Kidney (tissue), 14 donors: Measurements from ENCODE around the gene PFDN6. TPM values are rescaled to one million over a fixed set of nuclear protein-coding genes. Genes with fewer than 3 reads are reported as not detected.

ENCODE experiments used
- DNase-seq, 5 donors: peaks; one replicate each; pipeline ENCODE4 v3.0.0-alpha.2; 2013 to 2020
- FAIRE-seq: peaks from 2 replicates; lab custom pipeline; 2012; peaks lifted over from hg19 to GRCh38; lab: Jason Lieb, UNC
- H3K27ac ChIP-seq, 2 donors: one replicate each; pipeline ENCODE4 v1.7.0; 2013; ENCODE audit warnings: low read depth in 2 of 2, low read length in 2 of 2, inconsistent platforms in 1 of 2
- H3K27me3 ChIP-seq: one replicate; pipeline ENCODE4 v1.7.1; 2013; ENCODE audit warnings: low read length, inconsistent platforms; ENCODE audit not compliant: control insufficient read depth, insufficient read depth
- H3K36me3 ChIP-seq, 3 donors: one replicate each; pipeline versions ENCODE4 v1.7.0 to v1.7.1; 2013; ENCODE audit warnings: low read length in 3 of 3, control low read depth in 1 of 3, inconsistent platforms in 1 of 3; ENCODE audit not compliant: insufficient read depth in 3 of 3, control insufficient read depth in 2 of 3
- H3K4me1 ChIP-seq, 3 donors: one replicate each; pipeline versions ENCODE4 v1.7.0 to v1.7.1; 2013; ENCODE audit warnings: low read length in 3 of 3, inconsistent platforms in 1 of 3, low read depth in 1 of 3; ENCODE audit not compliant: control insufficient read depth in 2 of 3, insufficient read depth in 2 of 3
- H3K4me3 ChIP-seq, 3 donors: one replicate each; pipeline versions ENCODE4 v1.7.0 to v1.8.1; 2013; ENCODE audit warnings: low read length in 3 of 3, control low read depth in 1 of 3, inconsistent platforms in 1 of 3
- H3K9ac ChIP-seq, 3 donors: one replicate each; pipeline versions ENCODE4 v1.7.0 to v1.7.1; 2013; ENCODE audit warnings: low read length in 3 of 3, control low read depth in 1 of 3, inconsistent platforms in 1 of 3
- H3K9me3 ChIP-seq, 3 donors: one replicate each; pipeline versions ENCODE4 v1.7.0 to v1.7.1; 2013; ENCODE audit warnings: low read length in 3 of 3, control low read depth in 1 of 3, inconsistent platforms in 1 of 3; ENCODE audit not compliant: control insufficient read depth in 2 of 3, insufficient read depth in 1 of 3
- intact Hi-C: fragments of 100-400 bp; cut with DNase I; formaldehyde crosslinking; loops from one replicate; pipeline ENCODE4 v1.11.1; 2022
- polyA plus RNA-seq: library from polyadenylated mRNA; stranded (reverse); fragments of 350-450 nt; fragmentation: Illumina TruSeq; extraction: RNeasy Lipid Tissue Mini Kit (QIAGEN cat#74804); gene quantifications from one replicate; pipeline ENCODE4 v1.2.3, GENCODE V29; 2014; ENCODE audit warnings: low read depth, low replicate concordance; ENCODE audit not compliant: insufficient read depth
- total RNA-seq: library from RNA; stranded (reverse); fragmentation: NEBNext Ultra II Directional; extraction: Animal tissue kit (Norgen Biotek cat#: 25700); gene quantifications from one replicate; pipeline ENCODE4 v1.2.1, GENCODE V29; 2021
- TF ChIP-seq, protein P1 (sequence below): IDR thresholded peaks from 3 replicates; pipeline ENCODE4 v1.5.1; 2012; ENCODE audit warnings: mild to moderate bottlenecking, moderate library complexity, borderline replicate concordance; ENCODE audit not compliant: insufficient read depth; ENCODE audit errors: extremely low read depth
- donor health status: control.
- donor health status: control.
- donor health status: control.
- donor health status: control.
- donor health status: control.
- donor health status: DM: yes; HTN: yes; CAD: no.
- donor health status: Normal renal cell carcinoma (clear cell type).

The PFDN6 gene
- total and polyA plus RNA-seq, 2 donors from 2014 or later, result 46.8 to 159 TPM

DNA sequence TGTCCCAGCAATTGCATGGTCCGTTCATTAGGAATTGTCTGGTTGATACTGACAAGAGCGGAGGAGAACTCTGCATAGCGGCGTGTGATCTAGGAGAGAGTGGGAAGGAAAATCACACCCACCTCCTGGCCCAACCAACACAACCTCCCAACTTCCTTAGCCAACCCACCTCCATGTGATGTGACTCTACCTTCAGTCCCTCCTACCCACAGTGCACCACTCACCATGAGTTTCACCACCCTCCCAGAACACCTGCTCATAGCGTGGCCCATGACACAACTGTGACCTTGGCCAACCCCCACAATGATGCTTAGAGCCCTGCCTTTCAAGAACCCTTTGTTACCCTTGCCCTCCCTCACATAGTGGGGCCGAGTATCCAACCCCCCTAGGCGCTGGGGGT is 25.4 kb upstream of the PFDN6 start:
- TF ChIP-seq, protein P1, sequence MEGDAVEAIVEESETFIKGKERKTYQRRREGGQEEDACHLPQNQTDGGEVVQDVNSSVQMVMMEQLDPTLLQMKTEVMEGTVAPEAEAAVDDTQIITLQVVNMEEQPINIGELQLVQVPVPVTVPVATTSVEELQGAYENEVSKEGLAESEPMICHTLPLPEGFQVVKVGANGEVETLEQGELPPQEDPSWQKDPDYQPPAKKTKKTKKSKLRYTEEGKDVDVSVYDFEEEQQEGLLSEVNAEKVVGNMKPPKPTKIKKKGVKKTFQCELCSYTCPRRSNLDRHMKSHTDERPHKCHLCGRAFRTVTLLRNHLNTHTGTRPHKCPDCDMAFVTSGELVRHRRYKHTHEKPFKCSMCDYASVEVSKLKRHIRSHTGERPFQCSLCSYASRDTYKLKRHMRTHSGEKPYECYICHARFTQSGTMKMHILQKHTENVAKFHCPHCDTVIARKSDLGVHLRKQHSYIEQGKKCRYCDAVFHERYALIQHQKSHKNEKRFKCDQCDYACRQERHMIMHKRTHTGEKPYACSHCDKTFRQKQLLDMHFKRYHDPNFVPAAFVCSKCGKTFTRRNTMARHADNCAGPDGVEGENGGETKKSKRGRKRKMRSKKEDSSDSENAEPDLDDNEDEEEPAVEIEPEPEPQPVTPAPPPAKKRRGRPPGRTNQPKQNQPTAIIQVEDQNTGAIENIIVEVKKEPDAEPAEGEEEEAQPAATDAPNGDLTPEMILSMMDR, result no peak
- intact Hi-C loops, result no loop called here
- no peak overlapping the region for H3K4me3 ChIP-seq
- H3K27me3 ChIP-seq, result no peaks in the 10 kb centered on the region
- no peak overlapping the region for H3K9ac ChIP-seq
- DNase-seq (peak in 1 of 5 donors; percentile 18), FAIRE-seq (no peak)
- H3K36me3 ChIP-seq, result peaks cover 18 to 68% (median 31%) of the 10 kb centered on the region in 3 donors
- H3K9me3 ChIP-seq, result no peaks in the 10 kb centered on the region
- no peaks in the 10 kb centered on the region for H3K4me1 ChIP-seq
- H3K27ac ChIP-seq, result no peak overlapping the region

DNA sequence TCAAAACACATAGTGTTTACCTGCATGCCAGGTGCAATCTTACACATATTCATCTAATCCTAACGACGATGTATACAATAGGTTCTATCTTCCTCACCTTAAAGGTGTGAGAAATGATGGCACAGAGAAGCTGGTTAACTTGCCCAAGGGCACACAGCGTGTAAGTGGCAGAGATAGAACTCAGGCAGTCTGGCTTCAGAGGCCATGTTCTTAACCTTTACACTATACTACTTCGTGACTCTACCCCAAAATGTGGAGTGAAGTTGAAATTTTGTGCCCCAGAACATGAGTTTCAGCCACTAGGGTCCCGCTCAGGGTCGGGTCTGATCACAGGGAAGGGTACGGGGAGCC is 18.3 kb upstream of the PFDN6 start:
- TF ChIP-seq, protein P1, result no peak
- Histone ChIP-seq H3K4me3 (peak overlapping the region; percentile 84 to 94 (median 93)), H3K9ac (peak overlapping the region; percentile 92 to 94 (median 93)), H3K27ac (peak overlapping the region; percentile 91 to 93), H3K9me3 (no peaks in the 10 kb centered on the region), H3K4me1 (peaks cover 6 to 25% (median 16%) of the 10 kb centered on the region in 3 donors), H3K36me3 (peaks cover 15 to 49% (median 29%) of the 10 kb centered on the region in 3 donors), H3K27me3 (no peaks in the 10 kb centered on the region)
- intact Hi-C loops, result no loop called here
- no peak for FAIRE-seq
- DNase-seq, result no peak

DNA sequence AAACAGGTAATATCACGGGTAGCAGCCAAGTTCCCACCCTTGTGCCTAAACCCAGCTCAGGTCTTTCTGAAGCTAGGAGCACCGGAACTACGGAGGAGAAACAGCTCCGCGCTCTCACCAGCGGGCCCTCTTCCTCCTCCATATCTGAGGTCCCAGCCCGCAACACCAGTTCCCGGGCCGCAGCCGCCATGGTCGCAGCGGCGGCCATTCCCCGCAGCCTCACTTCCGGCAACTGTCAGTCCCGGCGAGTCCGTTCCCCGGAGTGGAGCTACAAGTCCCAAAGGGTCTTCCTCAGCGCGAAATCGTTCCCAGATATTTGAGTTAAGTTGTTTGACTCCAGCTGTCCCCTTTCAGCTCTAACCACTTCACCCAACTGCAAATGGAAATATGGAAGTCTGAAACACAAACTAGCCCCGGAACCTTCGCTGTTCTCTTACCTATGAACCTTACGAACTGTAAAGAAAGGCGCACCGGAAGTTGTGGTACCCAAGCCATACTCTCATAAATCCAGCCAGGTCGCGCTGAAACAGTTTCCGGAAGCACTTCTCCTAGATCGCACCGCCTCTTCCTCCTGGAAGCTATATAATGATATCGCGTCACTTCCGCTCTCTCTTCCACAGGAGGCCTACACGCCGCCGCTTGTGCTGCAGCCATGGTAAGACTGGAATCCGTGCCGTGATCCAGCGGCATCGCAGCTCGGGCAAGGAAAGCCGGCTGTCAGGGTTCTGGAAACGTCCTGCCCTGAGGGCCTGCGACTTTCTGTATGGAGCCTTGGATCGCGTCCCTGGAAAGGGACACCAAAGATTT is 17.7 kb upstream of the PFDN6 start, which contains the start of the genes RPS18 and VPS52:
TSS of gene RPS18 (plus strand) at position 608 of the 807 bp plus-strand sequence. CDS start at position 653, 45 bp downstream.
TSS of gene VPS52 (minus strand) at position 409 of the 807 bp plus-strand sequence. CDS start at position 208, 201 bp downstream.
- peak; percentile 56 for FAIRE-seq
- H3K4me1 ChIP-seq, result peaks cover 6 to 31% (median 16%) of the 10 kb centered on the region in 3 donors
- intact Hi-C loops, result no loop called here

More for the DNA sequence above, 17.7 kb upstream of the PFDN6 start, which contains the start of the genes RPS18 and VPS52:
- Histone ChIP-seq H3K27me3 (no peaks in the 10 kb centered on the region), H3K9me3 (no peaks in the 10 kb centered on the region), H3K4me3 (peak within 1 kb of the TSS; percentile 84 to 94 (median 93)), H3K27ac (peak within 1 kb of the TSS; percentile 91 to 93), H3K9ac (peak within 1 kb of the TSS; percentile 93 to 95 (median 94)), H3K36me3 (peaks cover 15 to 46% (median 25%) of the 10 kb centered on the region in 3 donors)
- TF ChIP-seq, protein P1, result no peak
- DNase-seq, result peak; percentile 96 to 100 (median 98)
